HCT116 (cell line): ENCODE results near the gene NMNAT3. TPM values are rescaled to one million over a fixed set of nuclear protein-coding genes. Genes with fewer than 3 reads are reported as not detected.

ENCODE experiments used
- ATAC-seq: fragments of 200-7000 bp; cut with Tn5 transposase; 2 replicates; pipeline ENCODE4 v1.9.1; 2020; ENCODE audit warnings: mild to moderate bottlenecking, moderate library complexity
- BruUV-seq: library from RNA; stranded (reverse); fragments of 400-500 nt; replicated peaks from 2 replicates; lab custom pipeline; 2021; lab: Mats Ljungman, UMichigan
- CTCF ChIA-PET: fragments of 300-600 bp; sonication (Branson Sonifier 250); formaldehyde crosslinking; loops from one replicate; lab custom pipeline; 2021; ENCODE audit warnings: antibody characterized with exemption; lab: Charles Lee
- POLR2A ChIA-PET: fragments of 300-600, 350-600 bp; sonication (Branson Sonifier 250); formaldehyde crosslinking; loops from one replicate; lab custom pipeline; 2021; ENCODE audit warnings: antibody characterized with exemption; lab: Charles Lee
- RAD21 ChIA-PET, 2 experiments: fragments of 300-600 bp; sonication (Branson Sonifier 250); formaldehyde crosslinking; loops; one replicate each; lab custom pipeline; 2023; ENCODE audit warnings: low total read pairs in 2 of 2; ENCODE audit not compliant: uncharacterized antibody in 2 of 2, unreplicated experiment in 2 of 2, low non-redundant PET in 1 of 2; lab: Charles Lee
- DNase-seq: peaks from one replicate; pipeline ENCODE4 v3.0.0-alpha.2; 2010; ENCODE audit warnings: low read depth, low spot score
- H2AFZ ChIP-seq: fragments of 200-600 bp; shearing (Covaris generic), sonication (generic); 2 replicates; pipeline ENCODE4 v1.6.1; 2017; ENCODE audit warnings: low read depth, mixed run types, mixed read lengths, antibody characterized with exemption, low read length; ENCODE audit not compliant: poor library complexity, severe bottlenecking
- H3K27ac ChIP-seq: 2 replicates; pipeline ENCODE4 v1.5.1; 2012; ENCODE audit warnings: low read depth, low read length
- H3K27me3 ChIP-seq: fragments of 200-600 bp; sonication (generic); 2 replicates; pipeline ENCODE4 v1.6.1; 2016; ENCODE audit warnings: mixed run types, low read length, mixed read lengths; ENCODE audit not compliant: insufficient read depth
- H3K36me3 ChIP-seq, 2 experiments: fragments of 200-500 bp in 1 of 2; fragments of 200-600 bp in 1 of 2; sonication (Bioruptor generic) in 1 of 2; sonication (generic) in 1 of 2; 2 replicates each; pipeline versions ENCODE4 v1.5.1 to v1.6.1; 2014 to 2016; ENCODE audit warnings: low read length in 2 of 2, inconsistent platforms in 1 of 2, mixed read lengths in 1 of 2, mixed run types in 1 of 2; ENCODE audit not compliant: insufficient read depth in 2 of 2, control insufficient read depth in 1 of 2
- H3K4me1 ChIP-seq, 2 experiments: fragments of 200-600 bp in 1 of 2; sonication (generic) in 1 of 2; 2 replicates each; pipeline versions ENCODE4 v1.5.1 to v1.6.1; 2012 to 2017; ENCODE audit warnings: low read length in 2 of 2, inconsistent platforms in 1 of 2, mild to moderate bottlenecking in 1 of 2, mixed read lengths in 1 of 2, mixed run types in 1 of 2, moderate library complexity in 1 of 2; ENCODE audit not compliant: insufficient read depth in 2 of 2, control insufficient read depth in 1 of 2
- H3K4me2 ChIP-seq: fragments of 200-600 bp; sonication (generic); 2 replicates; pipeline ENCODE4 v1.6.1; 2017; ENCODE audit warnings: mixed run types, low read length, mixed read lengths
- H3K4me3 ChIP-seq, 2 experiments: fragments of 200-600 bp in 1 of 2; sonication (generic) in 1 of 2; replicated peaks in 1 of 2; 2 replicates each; pipeline ENCODE4 v1.5.1; 2011 to 2016; ENCODE audit warnings: low read length in 2 of 2, control low read depth in 1 of 2, low read depth in 1 of 2, mild to moderate bottlenecking in 1 of 2, mixed read lengths in 1 of 2, mixed run types in 1 of 2
- H3K79me2 ChIP-seq: fragments of 200-600 bp; sonication (generic); 2 replicates; pipeline ENCODE4 v1.6.1; 2017; ENCODE audit warnings: mild to moderate bottlenecking, mixed run types, low read length, moderate library complexity, mixed read lengths; ENCODE audit not compliant: insufficient read depth
- H3K9ac ChIP-seq: fragments of 200-600 bp; sonication (generic); 2 replicates; pipeline ENCODE4 v1.6.1; 2016; ENCODE audit warnings: low read length, mixed read lengths
- H3K9me2 ChIP-seq: fragments of 200-600 bp; sonication (generic), shearing (Covaris generic); 2 replicates; pipeline ENCODE4 v1.6.1; 2017; ENCODE audit warnings: mixed run types, mild to moderate bottlenecking, moderate library complexity; ENCODE audit not compliant: insufficient read depth
- H3K9me3 ChIP-seq, 2 experiments: fragments of 200-500 bp in 1 of 2; fragments of 200-600 bp in 1 of 2; sonication (Bioruptor generic) in 1 of 2; sonication (generic) in 1 of 2; 2 replicates each; pipeline ENCODE4 v1.6.1; 2014 to 2017; ENCODE audit warnings: low read length in 2 of 2, mixed read lengths in 2 of 2, inconsistent platforms in 1 of 2, low read depth in 1 of 2, mild to moderate bottlenecking in 1 of 2, mixed run types in 1 of 2, moderate library complexity in 1 of 2; ENCODE audit not compliant: control insufficient read depth in 1 of 2, insufficient read depth in 1 of 2
- H4K20me1 ChIP-seq: fragments of 200-600 bp; sonication (generic), shearing (Covaris generic); 2 replicates; pipeline ENCODE4 v1.6.1; 2017; ENCODE audit warnings: mixed run types, mild to moderate bottlenecking, moderate library complexity; ENCODE audit not compliant: insufficient read depth
- ELF1 ChIP-seq: IDR thresholded peaks from 2 replicates; pipeline ENCODE4 v1.6.1; 2012; ENCODE audit warnings: low read depth, borderline replicate concordance
- JUND ChIP-seq: IDR thresholded peaks from 2 replicates; pipeline ENCODE4 v1.6.1; 2012
- RAD21 ChIP-seq: IDR thresholded peaks from 2 replicates; pipeline ENCODE4 v1.6.1; 2012; ENCODE audit warnings: low read depth, mild to moderate bottlenecking
- ZNF274 ChIP-seq: fragments of 200-500 bp; sonication (Bioruptor generic); IDR thresholded peaks from 2 replicates; pipeline ENCODE4 v1.6.1; 2014; ENCODE audit warnings: mild to moderate bottlenecking, low read depth, low read length, inconsistent platforms
- intact Hi-C: fragments of 100-400 bp; cut with micrococcal nuclease; formaldehyde crosslinking; loops from 2 replicates; pipeline ENCODE4 v1.10.0; 2022
- total RNA-seq: library from RNA; stranded (reverse); gene quantifications from one replicate; pipeline ENCODE4 v1.2.1, GENCODE V29; 2021; ENCODE audit not compliant: unreplicated experiment
- TF ChIP-seq, protein P1 (sequence below), 3 experiments: fragments of 200-600 bp in 1 of 3; sonication (generic) in 1 of 3; IDR thresholded peaks in 2 of 3; conservative IDR thresholded peaks in 1 of 3; 2 replicates each; pipeline ENCODE4 v1.5.1; 2012 to 2017; ENCODE audit warnings: low read depth in 2 of 3, low read length in 2 of 3, antibody characterized with exemption in 1 of 3, borderline replicate concordance in 1 of 3, control low read depth in 1 of 3, mild to moderate bottlenecking in 1 of 3, mixed read lengths in 1 of 3, mixed run types in 1 of 3, moderate library complexity in 1 of 3; ENCODE audit not compliant: insufficient read depth in 1 of 3
- TF ChIP-seq, protein P2 (sequence below): IDR thresholded peaks from 2 replicates; pipeline ENCODE4 v1.6.1; 2012
- TF ChIP-seq, protein P3 (sequence below): IDR thresholded peaks from 2 replicates; pipeline ENCODE4 v1.6.1; 2012; ENCODE audit warnings: low read depth

The NMNAT3 gene
- total RNA-seq, 1 experiment from 2014 or later: 5.7 TPM

DNA sequence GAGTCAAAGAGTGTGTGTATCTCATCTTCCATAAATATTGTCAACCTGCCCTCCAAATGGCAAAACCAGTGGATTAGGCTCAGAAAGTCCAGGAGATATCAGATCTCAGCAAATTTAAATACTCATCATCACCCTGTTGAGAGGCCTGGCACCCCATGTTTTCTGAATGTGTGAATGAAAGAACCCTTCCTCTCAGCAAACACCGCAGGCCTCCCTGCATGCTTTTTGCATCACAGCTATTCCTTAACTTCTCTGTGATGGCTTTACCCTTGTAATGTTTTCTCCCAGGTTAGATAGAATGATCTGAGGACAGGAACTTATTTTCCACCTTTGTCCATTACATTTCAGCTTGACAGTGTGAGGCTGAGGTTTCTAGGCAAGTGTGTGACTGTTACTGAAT is 43.6 kb upstream of the NMNAT3 start:
- Histone ChIP-seq H3K27me3 (peaks cover 58% of the 10 kb centered on the region), H3K9ac (no peak overlapping the region), H3K4me3 (no peak overlapping the region), H3K9me2 (no peaks in the 10 kb centered on the region), H3K4me1 (no peaks in the 10 kb centered on the region), H2AFZ (no peak overlapping the region), H3K4me2 (no peak overlapping the region), H3K27ac (no peak overlapping the region), H4K20me1 (no peaks in the 10 kb centered on the region), H3K9me3 (no peaks in the 10 kb centered on the region), H3K36me3 (no peaks in the 10 kb centered on the region), H3K79me2 (no peaks in the 10 kb centered on the region)
- ChIA-PET POLR2A (interaction anchor here (0.6 kb wide), 1 partner anchor 13 kb away, joined by 3 read pairs; no protein-coding TSS in a partner anchor), CTCF (no interaction called here), RAD21 (no interaction called here)
- TF ChIP-seq, protein P1, sequence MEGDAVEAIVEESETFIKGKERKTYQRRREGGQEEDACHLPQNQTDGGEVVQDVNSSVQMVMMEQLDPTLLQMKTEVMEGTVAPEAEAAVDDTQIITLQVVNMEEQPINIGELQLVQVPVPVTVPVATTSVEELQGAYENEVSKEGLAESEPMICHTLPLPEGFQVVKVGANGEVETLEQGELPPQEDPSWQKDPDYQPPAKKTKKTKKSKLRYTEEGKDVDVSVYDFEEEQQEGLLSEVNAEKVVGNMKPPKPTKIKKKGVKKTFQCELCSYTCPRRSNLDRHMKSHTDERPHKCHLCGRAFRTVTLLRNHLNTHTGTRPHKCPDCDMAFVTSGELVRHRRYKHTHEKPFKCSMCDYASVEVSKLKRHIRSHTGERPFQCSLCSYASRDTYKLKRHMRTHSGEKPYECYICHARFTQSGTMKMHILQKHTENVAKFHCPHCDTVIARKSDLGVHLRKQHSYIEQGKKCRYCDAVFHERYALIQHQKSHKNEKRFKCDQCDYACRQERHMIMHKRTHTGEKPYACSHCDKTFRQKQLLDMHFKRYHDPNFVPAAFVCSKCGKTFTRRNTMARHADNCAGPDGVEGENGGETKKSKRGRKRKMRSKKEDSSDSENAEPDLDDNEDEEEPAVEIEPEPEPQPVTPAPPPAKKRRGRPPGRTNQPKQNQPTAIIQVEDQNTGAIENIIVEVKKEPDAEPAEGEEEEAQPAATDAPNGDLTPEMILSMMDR (IDR thresholded peaks at IDR 0.05 in 2 of 3, conservative IDR thresholded peaks at IDR 0.05 in 1 of 3; ENCODE audit: borderline replicate concordance in 1 of 3, insufficient read depth in 1 of 3, low read depth in 2 of 3, low read length in 2 of 3): no peak
- TF ChIP-seq, protein P2, sequence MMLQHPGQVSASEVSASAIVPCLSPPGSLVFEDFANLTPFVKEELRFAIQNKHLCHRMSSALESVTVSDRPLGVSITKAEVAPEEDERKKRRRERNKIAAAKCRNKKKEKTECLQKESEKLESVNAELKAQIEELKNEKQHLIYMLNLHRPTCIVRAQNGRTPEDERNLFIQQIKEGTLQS: no peak
- TF ChIP-seq ZNF274 (no peak), JUND (no peak), RAD21 (no peak), ELF1 (no peak)
- TF ChIP-seq, protein P3, sequence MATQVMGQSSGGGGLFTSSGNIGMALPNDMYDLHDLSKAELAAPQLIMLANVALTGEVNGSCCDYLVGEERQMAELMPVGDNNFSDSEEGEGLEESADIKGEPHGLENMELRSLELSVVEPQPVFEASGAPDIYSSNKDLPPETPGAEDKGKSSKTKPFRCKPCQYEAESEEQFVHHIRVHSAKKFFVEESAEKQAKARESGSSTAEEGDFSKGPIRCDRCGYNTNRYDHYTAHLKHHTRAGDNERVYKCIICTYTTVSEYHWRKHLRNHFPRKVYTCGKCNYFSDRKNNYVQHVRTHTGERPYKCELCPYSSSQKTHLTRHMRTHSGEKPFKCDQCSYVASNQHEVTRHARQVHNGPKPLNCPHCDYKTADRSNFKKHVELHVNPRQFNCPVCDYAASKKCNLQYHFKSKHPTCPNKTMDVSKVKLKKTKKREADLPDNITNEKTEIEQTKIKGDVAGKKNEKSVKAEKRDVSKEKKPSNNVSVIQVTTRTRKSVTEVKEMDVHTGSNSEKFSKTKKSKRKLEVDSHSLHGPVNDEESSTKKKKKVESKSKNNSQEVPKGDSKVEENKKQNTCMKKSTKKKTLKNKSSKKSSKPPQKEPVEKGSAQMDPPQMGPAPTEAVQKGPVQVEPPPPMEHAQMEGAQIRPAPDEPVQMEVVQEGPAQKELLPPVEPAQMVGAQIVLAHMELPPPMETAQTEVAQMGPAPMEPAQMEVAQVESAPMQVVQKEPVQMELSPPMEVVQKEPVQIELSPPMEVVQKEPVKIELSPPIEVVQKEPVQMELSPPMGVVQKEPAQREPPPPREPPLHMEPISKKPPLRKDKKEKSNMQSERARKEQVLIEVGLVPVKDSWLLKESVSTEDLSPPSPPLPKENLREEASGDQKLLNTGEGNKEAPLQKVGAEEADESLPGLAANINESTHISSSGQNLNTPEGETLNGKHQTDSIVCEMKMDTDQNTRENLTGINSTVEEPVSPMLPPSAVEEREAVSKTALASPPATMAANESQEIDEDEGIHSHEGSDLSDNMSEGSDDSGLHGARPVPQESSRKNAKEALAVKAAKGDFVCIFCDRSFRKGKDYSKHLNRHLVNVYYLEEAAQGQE: no peak
- ATAC-seq (no peak), DNase-seq (no peak)
- intact Hi-C loops: no loop called here
- no TSS peak for BruUV-seq
